H1 (cell line): ENCODE results near the gene TRHDE. TPM values are rescaled to one million over a fixed set of nuclear protein-coding genes. Genes with fewer than 3 reads are reported as not detected.

Experiments used
- CTCF ChIA-PET: fragments of 300-600 bp; sonication (Branson Sonifier 250); formaldehyde crosslinking; loops from one replicate; lab custom pipeline; 2021; ENCODE audit not compliant: partially characterized antibody; lab: Charles Lee
- POLR2A ChIA-PET: fragments of 300-600 bp; sonication (Branson Sonifier 250); formaldehyde crosslinking; loops from one replicate; lab custom pipeline; 2021; ENCODE audit warnings: inconsistent platforms; ENCODE audit not compliant: partially characterized antibody; lab: Charles Lee
- DNase-seq, 2 experiments: peaks; one replicate each; pipeline versions ENCODE4 v3.0.0 to v3.0.0-alpha.2; 2010 to 2022; ENCODE audit warnings: low spot score in 2 of 2, low read depth in 1 of 2, mixed read lengths in 1 of 2
- FAIRE-seq: peaks from 2 replicates; lab custom pipeline; 2011; peaks lifted over from hg19 to GRCh38; lab: Jason Lieb, UNC
- H2AFZ ChIP-seq: 2 replicates; pipeline ENCODE4 v1.8.1; 2012; ENCODE audit warnings: low read length, inconsistent platforms
- H2AK5ac ChIP-seq: 2 replicates; pipeline ENCODE4 v1.6.1; 2013; ENCODE audit warnings: low read depth, low read length
- H2BK120ac ChIP-seq: replicated peaks from 2 replicates; pipeline ENCODE3; 2013; ENCODE audit warnings: low read depth, low read length, inconsistent platforms
- H2BK12ac ChIP-seq: 2 replicates; pipeline ENCODE4 v1.6.1; 2013; ENCODE audit warnings: low read depth, low read length
- H2BK15ac ChIP-seq: 2 replicates; pipeline ENCODE4 v1.6.1; 2013; ENCODE audit warnings: low read length
- H2BK20ac ChIP-seq: 2 replicates; pipeline ENCODE4 v1.6.1; 2013; ENCODE audit warnings: low read length
- H2BK5ac ChIP-seq: 2 replicates; pipeline ENCODE4 v1.6.1; 2013; ENCODE audit warnings: low read depth, low read length
- H3K14ac ChIP-seq: 2 replicates; pipeline ENCODE4 v1.6.1; 2013; ENCODE audit warnings: inconsistent platforms; ENCODE audit not compliant: insufficient read length
- H3K18ac ChIP-seq: 2 replicates; pipeline ENCODE4 v1.6.1; 2013; ENCODE audit warnings: low read length; ENCODE audit errors: extremely low read depth
- H3K23ac ChIP-seq: 2 replicates; pipeline ENCODE4 v1.6.1; 2013; ENCODE audit warnings: inconsistent platforms; ENCODE audit not compliant: insufficient read length
- H3K23me2 ChIP-seq: 2 replicates; pipeline ENCODE4 v1.6.1; 2013; ENCODE audit warnings: low read depth, low read length
- H3K27ac ChIP-seq: 2 replicates; pipeline ENCODE4 v1.6.1; 2011; ENCODE audit warnings: low read depth, low read length, inconsistent platforms
- H3K27me3 ChIP-seq, 4 experiments: replicated peaks in 1 of 4; 1 replicate in 1 of 4; 2 replicates in 3 of 4; pipeline versions ENCODE4 v1.6.1 to v1.8.1; 2011 to 2013; ENCODE audit warnings: low read length in 3 of 4, mild to moderate bottlenecking in 3 of 4, inconsistent platforms in 2 of 4, mixed read lengths in 2 of 4, moderate library complexity in 1 of 4; ENCODE audit not compliant: control insufficient read depth in 3 of 4, insufficient read depth in 3 of 4; ENCODE audit errors: extremely low read depth in 1 of 4
- H3K36me3 ChIP-seq, 4 experiments: 2 replicates each; pipeline versions ENCODE4 v1.6.1 to v1.8.1; 2011 to 2013; ENCODE audit warnings: mild to moderate bottlenecking in 4 of 4, low read length in 3 of 4, moderate library complexity in 2 of 4, control low read depth in 1 of 4, inconsistent platforms in 1 of 4; ENCODE audit not compliant: insufficient read depth in 4 of 4, control insufficient read depth in 2 of 4
- H3K4ac ChIP-seq: replicated peaks from 2 replicates; pipeline ENCODE3; 2013; ENCODE audit warnings: low read length, low read depth, mixed read lengths, inconsistent platforms; ENCODE audit not compliant: insufficient read length
- H3K4me1 ChIP-seq, 4 experiments: replicated peaks in 1 of 4; 1 replicate in 1 of 4; 2 replicates in 3 of 4; pipeline versions ENCODE4 v1.6.1 to v1.8.1; 2011 to 2013; ENCODE audit warnings: low read length in 3 of 4, inconsistent platforms in 2 of 4, mixed read lengths in 1 of 4; ENCODE audit not compliant: insufficient read depth in 4 of 4, control insufficient read depth in 3 of 4
- H3K4me2 ChIP-seq, 2 experiments: 2 replicates each; pipeline versions ENCODE4 v1.6.1 to v1.8.1; 2011 to 2013; ENCODE audit warnings: low read depth in 2 of 2, low read length in 2 of 2, control low read depth in 1 of 2, inconsistent platforms in 1 of 2, mild to moderate bottlenecking in 1 of 2; ENCODE audit not compliant: insufficient read depth in 1 of 2
- H3K4me3 ChIP-seq, 4 experiments: fragments of 200-600, 300-600 bp in 1 of 4; sonication (generic), shearing (Covaris generic), sonication (Bioruptor Twin) in 1 of 4; 2 replicates each; pipeline versions ENCODE4 v1.5.1 to v1.8.1; 2011 to 2016; ENCODE audit warnings: low read length in 4 of 4, low read depth in 3 of 4, control low read depth in 2 of 4, inconsistent platforms in 2 of 4, mild to moderate bottlenecking in 2 of 4, mixed read lengths in 1 of 4, moderate library complexity in 1 of 4; ENCODE audit not compliant: insufficient read depth in 2 of 4; ENCODE audit errors: extremely low read depth in 1 of 4
- H3K56ac ChIP-seq: replicated peaks from 2 replicates; pipeline ENCODE3; 2013; ENCODE audit warnings: low read depth, mild to moderate bottlenecking, mixed read lengths, low read length, inconsistent platforms; ENCODE audit not compliant: insufficient read length
- H3K79me1 ChIP-seq: 2 replicates; pipeline ENCODE4 v1.6.1; 2013; ENCODE audit warnings: low read depth, low read length, control low read depth
- H3K79me2 ChIP-seq, 2 experiments: 2 replicates each; pipeline versions ENCODE4 v1.6.1 to v1.8.1; 2012 to 2013; ENCODE audit warnings: low read length in 2 of 2, mild to moderate bottlenecking in 2 of 2, inconsistent platforms in 1 of 2; ENCODE audit not compliant: insufficient read depth in 2 of 2, control insufficient read depth in 1 of 2
- H3K9ac ChIP-seq, 4 experiments: replicated peaks in 1 of 4; 1 replicate in 1 of 4; 2 replicates in 3 of 4; pipeline versions ENCODE4 v1.6.1 to v1.8.1; 2011 to 2013; ENCODE audit warnings: low read depth in 3 of 4, low read length in 3 of 4, control low read depth in 2 of 4, mild to moderate bottlenecking in 2 of 4, moderate library complexity in 2 of 4, inconsistent platforms in 1 of 4; ENCODE audit errors: extremely low read depth in 1 of 4
- H3K9me3 ChIP-seq, 2 experiments: 2 replicates each; pipeline versions ENCODE4 v1.6.1 to v1.8.1; 2012 to 2013; ENCODE audit warnings: mild to moderate bottlenecking in 2 of 2, moderate library complexity in 2 of 2, control low read depth in 1 of 2, inconsistent platforms in 1 of 2, low read depth in 1 of 2, low read length in 1 of 2, mixed read lengths in 1 of 2; ENCODE audit not compliant: insufficient read depth in 2 of 2
- H4K20me1 ChIP-seq, 2 experiments: replicated peaks in 1 of 2; 2 replicates each; pipeline versions ENCODE3 to v1.8.1; 2011 to 2013; ENCODE audit warnings: inconsistent platforms in 2 of 2, low read length in 2 of 2, mild to moderate bottlenecking in 1 of 2; ENCODE audit not compliant: insufficient read depth in 2 of 2, control insufficient read depth in 1 of 2
- H4K5ac ChIP-seq: 2 replicates; pipeline ENCODE4 v1.6.1; 2013; ENCODE audit warnings: low read length, low read depth, mixed read lengths, inconsistent platforms; ENCODE audit not compliant: insufficient read length
- H4K8ac ChIP-seq: 2 replicates; pipeline ENCODE4 v1.8.0; 2013; ENCODE audit warnings: mild to moderate bottlenecking, moderate library complexity, low read length, inconsistent platforms; ENCODE audit not compliant: insufficient read depth; ENCODE audit errors: extremely low read depth
- H4K91ac ChIP-seq: replicated peaks from 2 replicates; pipeline ENCODE3; 2013; ENCODE audit warnings: low read length, mixed read lengths, inconsistent platforms; ENCODE audit not compliant: insufficient read length
- ATF2 ChIP-seq: IDR thresholded peaks from 2 replicates; pipeline ENCODE4 v1.6.1; 2012; ENCODE audit warnings: low read length, inconsistent platforms
- CREB1 ChIP-seq: IDR thresholded peaks from 2 replicates; pipeline ENCODE4 v1.6.1; 2012; ENCODE audit warnings: inconsistent platforms
- GABPA ChIP-seq: IDR thresholded peaks from 2 replicates; pipeline ENCODE4 v1.6.1; 2011; ENCODE audit warnings: mild to moderate bottlenecking, low read length, moderate library complexity, borderline replicate concordance; ENCODE audit not compliant: insufficient read depth
- WGBS, 2 experiments: shearing (Covaris generic) in 1 of 2; methylation state at CpG; one replicate each; pipeline versions ENCODE4 v1.1.6 to v1.1.7; 2013 to 2015; ENCODE audit warnings: low lambda C conversion rate in 2 of 2, mixed read lengths in 2 of 2, inconsistent platforms in 1 of 2, low coverage in 1 of 2, missing lambda C conversion rate in 1 of 2; ENCODE audit not compliant: insufficient replicate concordance in 2 of 2, insufficient coverage in 1 of 2, insufficient read length in 1 of 2; ENCODE audit errors: extremely low coverage in 1 of 2, missing lambda C conversion rate in 1 of 2; 5-methylcytosine and 5-hydroxymethylcytosine counted together
- polyA plus RNA-seq, 7 experiments: library from polyadenylated mRNA; depleted of rRNA in 3 of 7; stranded (reverse) in 5 of 7; unstranded in 2 of 7; fragments of >200 nt in 5 of 7; fragments of 200-250 nt in 2 of 7; gene quantifications; 1 replicate in 5 of 7; 2 replicates in 1 of 7; 4 replicates in 1 of 7; pipeline versions ENCODE4 v1.2.1 to v1.2.3, GENCODE V29; 2011 to 2013; ENCODE audit warnings: missing spikeins in 2 of 7, mixed read lengths in 2 of 7
- total RNA-seq: library from RNA; stranded (reverse); fragmentation: NEBNext Ultra II Directional; extraction: Animal tissue kit (Norgen Biotek cat#: 25700); gene quantifications from 2 replicates; pipeline ENCODE4 v1.2.1, GENCODE V29; 2021

The TRHDE gene
- total and polyA plus RNA-seq, 2 of the 8 experiments (the other 6 are each of a cell fraction or from before 2014, with no cell fraction given): 1.3 to 5.0 TPM

- Histone ChIP-seq H2BK120ac (peak overlapping the region; percentile 73), H2AFZ (no peak overlapping the region; the same call in 1 of the 2 replicates), H4K8ac (no peak overlapping the region), H3K23ac (no peak overlapping the region), H4K91ac (peak overlapping the region; percentile 79), H2BK20ac (peak overlapping the region; percentile 72; the same call in 1 of the 2 replicates), H3K79me2 (no peaks in the 10 kb centered on the region), H2BK15ac (no peak overlapping the region), H3K23me2 (no peaks in the 10 kb centered on the region), H3K18ac (peak overlapping the region; percentile 64; the same call in 1 of the 2 replicates), H3K36me3 (no peaks in the 10 kb centered on the region), H3K4me1 (peaks cover 1 to 12% (median 11%) of the 10 kb centered on the region in 4 experiments; a peak in 6 of 7 replicates), H3K4me3 (no peak overlapping the region), H3K27me3 (no peaks in the 10 kb centered on the region), H3K9ac (no peak overlapping the region), H2BK5ac (peak overlapping the region; percentile 93; the same call in 1 of the 2 replicates), H3K27ac (no peak overlapping the region), H3K4ac (peak overlapping the region; percentile 50), H3K4me2 (peak overlapping the region; percentile 23 to 36; a peak in 1 of 4 replicates), H3K56ac (no peak overlapping the region), H2BK12ac (peak overlapping the region; percentile 71; the same call in 1 of the 2 replicates), H3K14ac (no peak overlapping the region), H3K9me3 (no peaks in the 10 kb centered on the region), H3K79me1 (no peaks in the 10 kb centered on the region), H4K5ac (peak overlapping the region; percentile 37), H2AK5ac (no peak overlapping the region), H4K20me1 (no peaks in the 10 kb centered on the region)
- FAIRE-seq (no peak), DNase-seq (no peak)
- POLR2A ChIA-PET: no interaction called here
- WGBS, 2 experiments: 77% methylated on average over 10 of the region's 10 CpGs; no CpG with 5 or more reads in 1 of the 2 experiments
- CTCF ChIA-PET: no interaction called here
- TF ChIP-seq ATF2 (no peak), GABPA (no peak), CREB1 (no peak)
These were observed 338.2 kb downstream of the TRHDE start for GRCh38 chr12:72610342-72610741.
